Measurements from ENCODE around the gene ZNF217.
"Not testable (repeated sequence)": the region's sequence is repeated elsewhere in the genome, so short reads cannot be mapped to it uniquely, and the experiment has no call there.

Gene ZNF217

GRCh38 chr20:53529658-53530057, 64.0 kb downstream of the ZNF217 start:
- no peak for DNase-seq (ENCODE audit: low spot score)

- DNase-seq (ENCODE audit: low spot score): no peak
Measured at GRCh38 chr20:53527196-53527595, 66.4 kb downstream of the ZNF217 start.

GRCh38 chr20:53524589-53525312, 68.9 kb downstream of the ZNF217 start:
- DNase-seq (ENCODE audit: low spot score): no peak

GRCh38 chr20:53523615-53524014, 70.0 kb downstream of the ZNF217 start:
- not testable (repeated sequence) for DNase-seq (ENCODE audit: low spot score)

GRCh38 chr20:53522696-53523095, 70.9 kb downstream of the ZNF217 start:
- no peak for DNase-seq (ENCODE audit: low spot score)

GRCh38 chr20:53522026-53522425, 71.6 kb downstream of the ZNF217 start:
- no peak for DNase-seq (ENCODE audit: low spot score)

GRCh38 chr20:53521421-53521820, 72.2 kb downstream of the ZNF217 start:
- DNase-seq (ENCODE audit: low spot score): not testable (repeated sequence)

GRCh38 chr20:53517146-53517545, 76.5 kb downstream of the ZNF217 start:
- no peak for DNase-seq (ENCODE audit: low spot score)

Data from CD4-positive, alpha-beta T cell treated with Interleukin-15 for 4 hours (primary cell).